Bronchial epithelial cell (primary cell): ENCODE results near the gene ZNF280A. TPM values are rescaled to one million over a fixed set of nuclear protein-coding genes. Genes with fewer than 3 reads are reported as not detected.

Experiments
- DNase-seq: peaks from one replicate; pipeline ENCODE4 v3.0.0-alpha.2; 2010; ENCODE audit warnings: low read depth
- FAIRE-seq: peaks from 2 replicates; lab custom pipeline; 2011; peaks lifted over from hg19 to GRCh38; lab: Jason Lieb, UNC
- H3K27me3 ChIP-seq: 2 replicates; pipeline ENCODE4 v1.5.1; 2011; ENCODE audit warnings: low read length; ENCODE audit not compliant: control insufficient read depth, insufficient read depth
- H3K36me3 ChIP-seq: 2 replicates; pipeline ENCODE4 v1.5.1; 2011; ENCODE audit warnings: low read length; ENCODE audit not compliant: control insufficient read depth, insufficient read depth
- H3K4me3 ChIP-seq: 2 replicates; pipeline ENCODE4 v1.5.1; 2011; ENCODE audit warnings: mild to moderate bottlenecking, low read depth, low read length, control low read depth
- total RNA-seq: library from RNA; depleted of rRNA; stranded (reverse); fragments of >200 nt; gene quantifications from 2 replicates; pipeline ENCODE4 v1.2.1, GENCODE V29; 2014
- TF ChIP-seq, protein P1 (sequence below): IDR thresholded peaks from 2 replicates; pipeline ENCODE4 v1.5.1; 2011; ENCODE audit warnings: mild to moderate bottlenecking, moderate library complexity, low read length, control low read depth, inconsistent platforms; ENCODE audit not compliant: insufficient read depth, severe bottlenecking

The ZNF280A gene
- total RNA-seq, 1 donor from 2014 or later, result not detected

DNA sequence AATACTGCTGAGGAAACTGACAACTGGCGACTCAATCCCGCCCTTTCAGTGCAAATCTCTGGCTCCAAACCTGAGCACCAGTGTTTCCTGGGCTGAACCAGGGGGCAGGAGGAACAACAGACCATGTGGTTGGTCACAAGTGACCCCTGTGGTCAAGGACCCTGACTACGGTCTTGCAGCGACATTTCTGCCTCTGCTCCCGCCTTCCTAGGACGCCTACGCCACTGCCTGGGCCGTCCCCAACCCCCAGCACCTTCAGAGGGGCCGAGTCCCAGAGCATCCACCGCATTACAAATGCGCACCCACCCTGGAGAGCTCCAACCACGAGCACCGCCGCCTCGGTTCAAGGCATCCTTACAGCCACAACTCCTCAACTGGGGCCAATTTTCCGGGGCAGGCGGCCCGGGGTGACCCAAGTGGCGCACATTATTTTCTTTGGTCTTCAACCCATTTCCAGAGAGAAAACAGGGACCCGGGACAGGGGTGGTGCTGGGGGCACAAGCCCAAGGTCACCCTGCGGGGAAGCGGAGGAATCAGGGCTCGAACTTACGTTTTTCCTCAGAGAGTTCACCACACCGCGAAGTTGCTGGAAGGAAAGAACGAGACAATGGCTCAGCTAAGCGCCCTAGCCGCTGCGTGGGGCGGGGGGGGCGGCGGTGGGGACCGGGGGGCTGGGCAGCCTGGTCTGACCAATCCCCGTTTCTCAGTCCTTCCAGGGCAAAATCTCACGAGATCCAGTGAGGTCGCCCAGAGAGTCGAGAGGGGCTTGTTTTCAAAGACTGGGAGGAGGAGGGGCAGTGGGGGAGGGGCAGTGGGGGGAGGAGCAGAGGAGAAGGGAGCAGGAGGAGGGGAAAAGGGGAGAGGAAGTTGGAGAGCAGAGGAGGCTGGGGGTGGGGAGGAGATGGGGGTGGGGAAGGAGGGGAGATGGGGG is 37.2 kb upstream of the ZNF280A start:
- TF ChIP-seq, protein P1, sequence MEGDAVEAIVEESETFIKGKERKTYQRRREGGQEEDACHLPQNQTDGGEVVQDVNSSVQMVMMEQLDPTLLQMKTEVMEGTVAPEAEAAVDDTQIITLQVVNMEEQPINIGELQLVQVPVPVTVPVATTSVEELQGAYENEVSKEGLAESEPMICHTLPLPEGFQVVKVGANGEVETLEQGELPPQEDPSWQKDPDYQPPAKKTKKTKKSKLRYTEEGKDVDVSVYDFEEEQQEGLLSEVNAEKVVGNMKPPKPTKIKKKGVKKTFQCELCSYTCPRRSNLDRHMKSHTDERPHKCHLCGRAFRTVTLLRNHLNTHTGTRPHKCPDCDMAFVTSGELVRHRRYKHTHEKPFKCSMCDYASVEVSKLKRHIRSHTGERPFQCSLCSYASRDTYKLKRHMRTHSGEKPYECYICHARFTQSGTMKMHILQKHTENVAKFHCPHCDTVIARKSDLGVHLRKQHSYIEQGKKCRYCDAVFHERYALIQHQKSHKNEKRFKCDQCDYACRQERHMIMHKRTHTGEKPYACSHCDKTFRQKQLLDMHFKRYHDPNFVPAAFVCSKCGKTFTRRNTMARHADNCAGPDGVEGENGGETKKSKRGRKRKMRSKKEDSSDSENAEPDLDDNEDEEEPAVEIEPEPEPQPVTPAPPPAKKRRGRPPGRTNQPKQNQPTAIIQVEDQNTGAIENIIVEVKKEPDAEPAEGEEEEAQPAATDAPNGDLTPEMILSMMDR, result no peak
- no peaks in the 10 kb centered on the region for H3K27me3 ChIP-seq
- H3K4me3 ChIP-seq, result no peak overlapping the region
- no peak for DNase-seq
- H3K36me3 ChIP-seq, result no peaks in the 10 kb centered on the region
- no peak for FAIRE-seq

DNA sequence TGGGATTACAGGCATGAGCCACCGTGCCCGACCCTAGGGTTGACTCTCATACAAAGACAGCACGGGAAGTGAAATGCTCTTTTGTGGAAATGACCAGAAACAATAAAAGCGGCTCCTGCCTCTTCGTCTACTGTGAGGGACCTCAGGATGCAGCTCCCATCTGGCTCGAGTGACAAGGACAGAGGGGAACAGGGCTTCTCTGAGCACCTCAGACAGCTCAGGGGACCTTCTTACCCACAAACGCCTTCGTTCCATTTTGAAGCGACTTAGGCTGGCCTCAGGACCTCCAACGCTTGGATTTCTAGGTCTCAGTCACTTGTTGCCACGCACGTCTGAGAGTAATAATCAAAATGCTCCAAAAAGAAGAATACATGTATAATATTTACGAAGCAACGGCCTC is 36.5 kb upstream of the ZNF280A start:
- no peak for FAIRE-seq

DNA sequence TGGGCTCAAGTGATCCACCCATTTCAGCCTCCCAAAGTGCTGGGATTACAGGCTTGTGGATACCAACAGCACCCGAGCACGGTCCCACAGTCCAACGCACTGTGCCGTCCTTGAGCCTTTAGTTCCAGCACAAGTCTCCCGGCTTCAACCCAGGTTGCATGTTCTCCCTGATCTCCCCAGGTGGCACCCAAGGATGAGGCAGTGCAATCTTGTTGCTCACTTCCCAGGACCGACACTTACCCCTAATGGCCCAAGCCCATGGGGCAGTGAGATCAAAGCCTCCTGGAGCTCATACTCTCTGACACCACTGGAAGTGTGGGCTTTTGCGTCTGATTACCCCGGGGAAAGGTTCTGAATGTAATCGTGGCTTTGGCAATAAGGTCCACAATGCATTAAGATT is 35.5 kb upstream of the ZNF280A start:
- DNase-seq (no peak), FAIRE-seq (peak; percentile 13)

More for the DNA sequence above, 36.5 kb upstream of the ZNF280A start:
- TF ChIP-seq, protein P1, result no peak
- Histone ChIP-seq H3K4me3 (no peak overlapping the region), H3K27me3 (no peaks in the 10 kb centered on the region), H3K36me3 (no peaks in the 10 kb centered on the region)
- no peak for DNase-seq

DNA sequence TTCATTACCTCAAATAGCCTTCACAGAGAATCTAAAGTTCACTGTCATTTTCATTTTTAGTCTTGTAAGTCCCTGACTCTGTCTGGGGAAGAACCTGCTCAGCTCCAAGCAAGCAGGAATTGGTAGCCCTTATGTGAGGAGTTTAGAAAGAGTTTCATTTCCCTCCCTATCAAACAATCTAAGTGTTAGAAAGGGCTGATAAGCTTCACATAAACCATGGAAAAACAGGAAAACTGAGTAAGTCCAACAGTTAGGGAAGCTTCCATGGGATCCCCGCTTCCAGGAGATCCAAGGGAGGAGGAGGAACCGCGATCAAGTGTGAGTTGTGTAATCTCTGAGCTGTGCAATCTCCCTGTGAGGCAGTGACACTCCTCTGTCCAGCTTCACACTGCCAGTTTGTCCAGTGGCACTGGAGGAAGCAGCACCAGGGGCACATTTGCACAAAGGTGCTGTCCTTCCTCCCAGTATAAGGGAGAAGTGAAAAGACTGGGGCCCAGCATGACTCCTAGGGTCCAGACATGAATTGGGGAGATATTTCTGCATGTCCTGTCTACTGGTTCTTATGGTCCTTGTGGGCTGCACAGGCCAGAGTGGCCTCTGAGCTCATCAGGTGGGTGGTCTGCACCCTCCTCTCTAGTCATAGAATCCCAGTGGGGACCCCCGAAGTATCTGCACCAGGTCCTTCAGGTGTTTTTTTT is 34.7 kb upstream of the ZNF280A start:
- TF ChIP-seq, protein P1, result no peak

More for the DNA sequence above, 35.5 kb upstream of the ZNF280A start:
- Histone ChIP-seq H3K27me3 (no peaks in the 10 kb centered on the region), H3K4me3 (no peak overlapping the region), H3K36me3 (no peaks in the 10 kb centered on the region)
- TF ChIP-seq, protein P1, result no peak

DNA sequence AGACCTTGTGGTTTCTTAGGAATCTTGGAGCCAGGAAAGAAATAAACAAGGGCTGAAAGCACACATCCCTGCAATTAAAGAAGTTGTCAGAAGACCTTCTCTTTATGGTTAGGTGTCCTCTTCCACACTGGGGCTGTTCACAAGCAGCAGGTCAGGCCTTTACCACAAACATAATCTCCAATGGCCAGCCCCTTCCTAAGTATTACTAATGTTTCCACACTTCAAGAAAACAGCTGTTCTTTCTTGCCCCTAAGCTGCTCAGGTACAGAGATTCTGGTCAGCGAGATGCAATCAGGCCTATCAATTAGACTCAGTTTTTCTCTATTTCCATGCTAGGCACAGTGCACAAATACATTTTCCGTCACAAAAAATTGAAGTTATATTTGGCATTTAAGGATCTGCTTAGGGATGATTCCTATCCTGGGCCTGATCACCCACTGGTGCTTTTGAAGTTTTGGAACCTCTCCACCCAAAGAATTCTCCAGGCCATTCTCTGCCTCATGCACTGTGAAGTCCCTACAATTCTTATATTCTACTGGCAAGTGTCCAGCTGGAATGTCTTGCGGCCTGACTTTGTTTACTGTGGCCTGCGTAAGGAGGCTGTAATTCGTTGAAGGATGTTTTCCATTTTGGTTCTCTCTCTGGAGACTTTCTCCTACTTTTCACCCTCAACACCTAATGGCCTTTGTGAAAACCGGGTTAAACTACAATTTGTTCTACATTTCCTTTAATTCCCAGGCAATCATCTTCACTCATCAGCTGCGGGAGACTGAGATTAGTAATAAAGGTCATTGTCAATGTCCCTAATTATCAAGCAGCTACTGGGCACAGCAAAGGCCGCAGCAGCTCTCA is 33.9 kb upstream of the ZNF280A start:
- H3K27me3 ChIP-seq, result no peaks in the 10 kb centered on the region
- H3K4me3 ChIP-seq, result no peak overlapping the region

More for the DNA sequence above, 34.7 kb upstream of the ZNF280A start:
- DNase-seq (no peak), FAIRE-seq (no peak)
- no peaks in the 10 kb centered on the region for H3K27me3 ChIP-seq
- H3K36me3 ChIP-seq, result no peaks in the 10 kb centered on the region
- H3K4me3 ChIP-seq, result no peak overlapping the region

More for the DNA sequence above, 33.9 kb upstream of the ZNF280A start:
- FAIRE-seq (no peak), DNase-seq (no peak)
- TF ChIP-seq, protein P1, result no peak
- no peaks in the 10 kb centered on the region for H3K36me3 ChIP-seq
